ENCODE data around the gene AKAP7. TPM values are rescaled to one million over a fixed set of nuclear protein-coding genes. Genes with fewer than 3 reads are reported as not detected.

Gene AKAP7
- total RNA-seq, 6 donors from 2014 or later: 2.4 to 11.3 (median 7.1) TPM

- H3K27ac ChIP-seq: no peak overlapping the region
- no peaks in the 10 kb centered on the region for H3K36me3 ChIP-seq
- DNase-seq (no peak), ATAC-seq (ENCODE audit: low FRiP score in 2 of 2) (no peak)
- H3K4me1 ChIP-seq: no peaks in the 10 kb centered on the region
- no peak overlapping the region for H3K4me3 ChIP-seq
- WGBS, 2 donors: 80% methylated on average over 2 of the region's 2 CpGs
- H3K27me3 ChIP-seq: no peaks in the 10 kb centered on the region
- TF ChIP-seq EP300 (IDR thresholded peaks at IDR 0.05) (no peak), CTCF (IDR thresholded peaks at IDR 0.05) (no peak), POLR2A (IDR thresholded peaks at IDR 0.05) (no peak), POLR2AphosphoS5 (IDR thresholded peaks at IDR 0.05) (no peak)
- H3K9me3 ChIP-seq: no peaks in the 10 kb centered on the region
Observed at GRCh38 chr6:131231103-131231502, 95.8 kb downstream of the AKAP7 start.

- H3K27ac ChIP-seq: no peak overlapping the region
- H3K4me1 ChIP-seq: no peaks in the 10 kb centered on the region
- H3K27me3 ChIP-seq: no peaks in the 10 kb centered on the region
- 83 to 86% methylated on average over 5 of the region's 5 CpGs for WGBS, 2 donors
- no peak overlapping the region for H3K4me3 ChIP-seq
- DNase-seq: no peak
- no peaks in the 10 kb centered on the region for H3K9me3 ChIP-seq
- no peak for ATAC-seq (ENCODE audit: low FRiP score in 2 of 2)
- no peaks in the 10 kb centered on the region for H3K36me3 ChIP-seq
- TF ChIP-seq POLR2A (IDR thresholded peaks at IDR 0.05) (no peak), POLR2AphosphoS5 (IDR thresholded peaks at IDR 0.05) (no peak), CTCF (IDR thresholded peaks at IDR 0.05) (no peak), EP300 (IDR thresholded peaks at IDR 0.05) (no peak)
Observed at GRCh38 chr6:131231891-131232290, 96.6 kb downstream of the AKAP7 start.

DNA sequence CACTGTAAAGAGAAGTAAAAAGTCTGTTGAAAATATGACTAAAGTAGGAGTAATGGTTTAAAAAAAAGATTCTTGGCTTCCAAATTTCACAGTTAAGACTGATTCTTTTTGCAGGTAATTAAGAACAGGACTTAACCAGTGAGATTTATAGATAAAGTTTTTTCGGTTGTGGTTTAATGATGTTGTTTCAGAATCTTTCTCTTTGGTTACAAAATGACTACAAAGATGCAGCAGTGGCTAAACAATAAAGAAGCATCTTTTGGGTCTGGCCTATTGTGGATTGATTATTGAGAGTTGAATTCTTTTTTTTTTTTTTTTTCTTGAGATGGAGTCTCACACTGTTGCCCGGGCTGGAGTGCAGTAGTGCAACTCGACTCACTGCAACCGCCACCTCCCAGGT lies 109.7 kb downstream of the AKAP7 start:
- Histone ChIP-seq H3K4me1 (peaks cover 0 to 4% (median 1%) of the 10 kb centered on the region in 4 donors), H3K4me3 (no peak overlapping the region), H3K36me3 (no peaks in the 10 kb centered on the region), H3K27me3 (no peaks in the 10 kb centered on the region), H3K9me3 (no peaks in the 10 kb centered on the region), H3K27ac (no peak overlapping the region)
- ATAC-seq (ENCODE audit: low FRiP score in 2 of 2) (no peak), DNase-seq (no peak)
- TF ChIP-seq EP300 (IDR thresholded peaks at IDR 0.05): no peak
- no peak for TF ChIP-seq CTCF (IDR thresholded peaks at IDR 0.05)
- WGBS, 2 donors: 91 to 92% methylated on average over 4 of the region's 4 CpGs

DNA sequence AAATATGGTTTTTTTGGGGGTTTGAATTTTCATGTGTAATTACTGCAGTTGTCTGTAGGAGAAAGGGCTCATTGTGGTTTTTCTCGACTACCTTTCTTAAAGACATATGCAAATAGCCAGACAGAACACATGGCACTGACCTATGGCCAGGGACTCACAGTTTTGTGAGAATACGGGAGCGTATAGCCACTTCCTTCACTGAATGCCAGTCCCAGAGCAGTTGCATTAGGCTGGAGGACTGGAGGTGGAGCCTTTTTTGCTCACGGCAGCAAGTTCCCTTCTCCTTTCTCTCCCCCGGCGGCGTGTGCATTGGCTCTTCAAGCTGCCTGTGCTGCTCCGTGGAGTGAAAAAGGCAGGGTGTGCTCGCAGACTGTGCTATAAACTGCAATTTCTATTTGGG lies 114.9 kb downstream of the AKAP7 start:
- Histone ChIP-seq H3K27ac (peak overlapping the region in 2 of 4 donors; percentile 9 to 41), H3K27me3 (no peaks in the 10 kb centered on the region), H3K9me3 (no peaks in the 10 kb centered on the region), H3K36me3 (no peaks in the 10 kb centered on the region), H3K4me3 (peak overlapping the region in 3 of 4 donors; percentile 22 to 43 (median 39)), H3K4me1 (peaks cover 4 to 12% (median 10%) of the 10 kb centered on the region in 4 donors)
- DNase-seq: peak in 1 of 2 donors; percentile 72
- ATAC-seq (ENCODE audit: low FRiP score in 2 of 2): peak; percentile 80 to 91
- TF ChIP-seq CTCF (IDR thresholded peaks at IDR 0.05) (no peak), POLR2A (IDR thresholded peaks at IDR 0.05) (peak in 1 of 4 donors; percentile 52)
- 13 to 35% methylated on average over 9 of the region's 9 CpGs for WGBS, 2 donors

GRCh38 chr6:131250936-131251335 lies 115.7 kb downstream of the AKAP7 start:
- Histone ChIP-seq H3K36me3 (no peaks in the 10 kb centered on the region), H3K4me1 (peaks cover 4 to 12% (median 11%) of the 10 kb centered on the region in 4 donors), H3K9me3 (no peaks in the 10 kb centered on the region), H3K27me3 (no peaks in the 10 kb centered on the region), H3K27ac (no peak overlapping the region), H3K4me3 (peak overlapping the region in 3 of 4 donors; percentile 22 to 43 (median 39))
- TF ChIP-seq POLR2A (IDR thresholded peaks at IDR 0.05) (no peak), CTCF (IDR thresholded peaks at IDR 0.05) (no peak), POLR2AphosphoS5 (IDR thresholded peaks at IDR 0.05) (no peak), EP300 (IDR thresholded peaks at IDR 0.05) (no peak)
- no peak for ATAC-seq (ENCODE audit: low FRiP score in 2 of 2)
- DNase-seq: no peak
- 58 to 60% methylated on average over 3 of the region's 3 CpGs for WGBS, 2 donors
